ENCODE measurements around the gene HDDC3.

The HDDC3 gene

GRCh38 chr15:90902840-90903732, 29.3 kb downstream of the HDDC3 start, which contains the start of gene MAN2A2:
Gene MAN2A2, plus strand, starts transcription at chr15:90903302. Its CDS starts 906 bp downstream, at chr15:90904208.
- no peak for TF ChIP-seq GABPA (IDR thresholded peaks at IDR 0.05; ENCODE audit: low read depth)
- TF ChIP-seq REST (IDR thresholded peaks at IDR 0.05; ENCODE audit: insufficient replicate concordance, low read depth): peak; percentile 8
- TF ChIP-seq POLR2AphosphoS5 (IDR thresholded peaks at IDR 0.05; ENCODE audit: low read depth): no peak
- H3K4me3 ChIP-seq (replicated peaks; ENCODE audit: insufficient read depth, low read length): peak within 1 kb of the TSS; percentile 67
- H3K27ac ChIP-seq (replicated peaks): peak within 1 kb of the TSS; percentile 91
- peak; percentile 72 to 75 for DNase-seq (ENCODE audit: low read depth in 1 of 2, low spot score in 1 of 2)
- H3K27me3 ChIP-seq (ENCODE audit: insufficient read depth, poor library complexity, severe bottlenecking): no peaks in the 10 kb centered on the region

- Histone ChIP-seq H3K4me3 (replicated peaks; ENCODE audit: insufficient read depth, low read length) (peak overlapping the region; percentile 67), H3K27me3 (ENCODE audit: insufficient read depth, poor library complexity, severe bottlenecking) (no peaks in the 10 kb centered on the region), H3K27ac (replicated peaks) (peak overlapping the region; percentile 86)
- DNase-seq (ENCODE audit: low read depth in 1 of 2, low spot score in 1 of 2): peak; percentile 72 to 84
- TF ChIP-seq CTCF (IDR thresholded peaks at IDR 0.05; ENCODE audit: insufficient read depth, low read length) (peak; percentile 66), POLR2AphosphoS5 (IDR thresholded peaks at IDR 0.05; ENCODE audit: low read depth) (peak; percentile 65; the same call in 1 of the 2 replicates), SPI1 (IDR thresholded peaks at IDR 0.05; ENCODE audit: borderline replicate concordance, low read depth) (no peak), GABPA (IDR thresholded peaks at IDR 0.05; ENCODE audit: low read depth) (no peak), REST (IDR thresholded peaks at IDR 0.05; ENCODE audit: insufficient replicate concordance, low read depth) (no peak)
Measured at GRCh38 chr15:90902040-90902839, 30.1 kb downstream of the HDDC3 start.

- TF ChIP-seq REST (IDR thresholded peaks at IDR 0.05; ENCODE audit: insufficient replicate concordance, low read depth): no peak
- no peak for TF ChIP-seq SPI1 (IDR thresholded peaks at IDR 0.05; ENCODE audit: borderline replicate concordance, low read depth)
- no peak for TF ChIP-seq POLR2AphosphoS5 (IDR thresholded peaks at IDR 0.05; ENCODE audit: low read depth)
- TF ChIP-seq GABPA (IDR thresholded peaks at IDR 0.05; ENCODE audit: low read depth): no peak
- TF ChIP-seq CTCF (IDR thresholded peaks at IDR 0.05; ENCODE audit: insufficient read depth, low read length): no peak
- DNase-seq (ENCODE audit: low read depth in 1 of 2, low spot score in 1 of 2): no peak
- no peaks in the 10 kb centered on the region for H3K27me3 ChIP-seq (ENCODE audit: insufficient read depth, poor library complexity, severe bottlenecking)
- H3K4me3 ChIP-seq (replicated peaks; ENCODE audit: insufficient read depth, low read length): peak overlapping the region; percentile 51
- peak overlapping the region; percentile 86 for H3K27ac ChIP-seq (replicated peaks)
Measured at GRCh38 chr15:90901175-90902039, 30.9 kb downstream of the HDDC3 start.

All from HL-60 (cell line).